GM19395 (cell line): ENCODE results near the gene VANGL1.

Experiments
- ATAC-seq: cut with Tn5 transposase; IDR thresholded peaks from one replicate; pipeline ENCODE4 v1.9.1; 2021; ENCODE audit warnings: mild to moderate bottlenecking, moderate library complexity; ENCODE audit not compliant: unreplicated experiment

VANGL1 gene

GRCh38 chr1:115666702-115667101, 24.9 kb downstream of the VANGL1 start:
- ATAC-seq = no peak

- no peak for ATAC-seq
These were observed 26.8 kb downstream of the VANGL1 start for GRCh38 chr1:115668579-115668978.

- ATAC-seq = no peak
These were observed 27.4 kb downstream of the VANGL1 start for GRCh38 chr1:115669002-115669673.

- no peak for ATAC-seq
These were observed 28.1 kb downstream of the VANGL1 start for GRCh38 chr1:115669886-115670285.

- ATAC-seq = no peak
These were observed 28.9 kb downstream of the VANGL1 start for GRCh38 chr1:115670476-115671175.

GRCh38 chr1:115671176-115671934, 29.6 kb downstream of the VANGL1 start:
- no peak for ATAC-seq

GRCh38 chr1:115672224-115673009, 30.6 kb downstream of the VANGL1 start:
- no peak for ATAC-seq

GRCh38 chr1:115676498-115677181, 34.9 kb downstream of the VANGL1 start:
- peak; percentile 37 for ATAC-seq

- peak; percentile 52 for ATAC-seq
These were observed 35.4 kb downstream of the VANGL1 start for GRCh38 chr1:115677182-115677555.

GRCh38 chr1:115677565-115677964, 35.8 kb downstream of the VANGL1 start:
- ATAC-seq = no peak

- no peak for ATAC-seq
These were observed 36.4 kb downstream of the VANGL1 start for GRCh38 chr1:115678141-115678540.

GRCh38 chr1:115679141-115679611, 37.4 kb downstream of the VANGL1 start:
- ATAC-seq = no peak

- ATAC-seq = no peak
These were observed 39.0 kb downstream of the VANGL1 start for GRCh38 chr1:115680730-115681111.

GRCh38 chr1:115682792-115683191, 41.0 kb downstream of the VANGL1 start:
- no peak for ATAC-seq

GRCh38 chr1:115685029-115685705, 43.4 kb downstream of the VANGL1 start:
- ATAC-seq = no peak

GRCh38 chr1:115687744-115688143, 46.0 kb downstream of the VANGL1 start:
- ATAC-seq = no peak

GRCh38 chr1:115690972-115691371, 49.2 kb downstream of the VANGL1 start:
- no peak for ATAC-seq

GRCh38 chr1:115692224-115692623, 50.5 kb downstream of the VANGL1 start:
- ATAC-seq = no peak

- no peak for ATAC-seq
These were observed 53.0 kb downstream of the VANGL1 start for GRCh38 chr1:115694805-115695204.

- no peak for ATAC-seq
These were observed 55.8 kb downstream of the VANGL1 start for GRCh38 chr1:115697619-115698018.
